ENCODE measurements around the gene REXO5. TPM values are rescaled to one million over a fixed set of nuclear protein-coding genes. Genes with fewer than 3 reads are reported as not detected.

REXO5 gene
- total RNA-seq, 1 experiment from 2014 or later: 7.3 TPM

GRCh38 chr16:20768818-20769217, 37.5 kb upstream of the REXO5 start:
- CTCF ChIA-PET: interaction anchor here (0.6 kb wide), 1 partner anchor 9 kb away, joined by 3 read pairs; no protein-coding TSS in a partner anchor
- peaks cover 9% of the 10 kb centered on the region for H3K9me3 Mint-ChIP-seq (ENCODE audit: unreplicated experiment)
- POLR2A ChIA-PET: no interaction called here
- H3K4me1 Mint-ChIP-seq (ENCODE audit: low read depth, unreplicated experiment): no peaks in the 10 kb centered on the region
- peaks cover 7% of the 10 kb centered on the region; the same call in 1 of the 2 replicates for H3K4me1 ChIP-seq
- TF ChIP-seq CTCF (IDR thresholded peaks at IDR 0.05; ENCODE audit: insufficient read depth in 1 of 2, low read depth in 1 of 2, low read length in 1 of 2, severe bottlenecking in 1 of 2, unreplicated experiment in 1 of 2): no peak
- H3K4me3 Mint-ChIP-seq (ENCODE audit: unreplicated experiment): no peak overlapping the region
- no TSS peak for BruUV-seq (replicated peaks)
- H3K36me3 Mint-ChIP-seq (ENCODE audit: insufficient read depth, unreplicated experiment): peaks cover 2% of the 10 kb centered on the region
- intact Hi-C loops (cut with micrococcal nuclease; ENCODE audit: unreplicated experiment): no loop called here
- no peak overlapping the region for H3K27ac Mint-ChIP-seq (ENCODE audit: unreplicated experiment)
- no peak for DNase-seq
- no peaks in the 10 kb centered on the region for H3K27me3 ChIP-seq (replicated peaks; ENCODE audit: control insufficient read depth, insufficient read depth, low read length)
- H3K36me3 ChIP-seq (ENCODE audit: control insufficient read depth, insufficient read depth, low read length): no peaks in the 10 kb centered on the region
- peaks cover 10% of the 10 kb centered on the region for H3K27me3 Mint-ChIP-seq (ENCODE audit: insufficient read depth, unreplicated experiment)
- H3K9me3 ChIP-seq: no peaks in the 10 kb centered on the region
- H3K4me3 ChIP-seq (ENCODE audit: low read depth, low read length): no peak overlapping the region

GRCh38 chr16:20773679-20774078, 32.6 kb upstream of the REXO5 start:
- Histone ChIP-seq H3K4me3 (ENCODE audit: low read depth, low read length) (no peak overlapping the region), H3K27me3 (replicated peaks; ENCODE audit: control insufficient read depth, insufficient read depth, low read length) (no peaks in the 10 kb centered on the region), H3K9me3 (no peaks in the 10 kb centered on the region), H3K4me1 (no peaks in the 10 kb centered on the region), H3K36me3 (ENCODE audit: control insufficient read depth, insufficient read depth, low read length) (no peaks in the 10 kb centered on the region)
- no peak for TF ChIP-seq CTCF (IDR thresholded peaks at IDR 0.05; ENCODE audit: insufficient read depth in 1 of 2, low read depth in 1 of 2, low read length in 1 of 2, severe bottlenecking in 1 of 2, unreplicated experiment in 1 of 2)
- POLR2A ChIA-PET: no interaction called here
- peaks cover 10% of the 10 kb centered on the region for H3K27me3 Mint-ChIP-seq (ENCODE audit: insufficient read depth, unreplicated experiment)
- CTCF ChIA-PET: interaction anchor here (0.6 to 0.9 kb wide), 3 partner anchors 10 to 134 kb away, joined by 3 to 5 read pairs (median 3); no protein-coding TSS in a partner anchor
- H3K4me3 Mint-ChIP-seq (ENCODE audit: unreplicated experiment): no peak overlapping the region
- no peak for DNase-seq
- H3K4me1 Mint-ChIP-seq (ENCODE audit: low read depth, unreplicated experiment): no peaks in the 10 kb centered on the region
- H3K36me3 Mint-ChIP-seq (ENCODE audit: insufficient read depth, unreplicated experiment): no peaks in the 10 kb centered on the region
- intact Hi-C loops (cut with micrococcal nuclease; ENCODE audit: unreplicated experiment): no loop called here
- BruUV-seq (replicated peaks): no TSS peak
- no peak overlapping the region for H3K27ac Mint-ChIP-seq (ENCODE audit: unreplicated experiment)
- peaks cover 9% of the 10 kb centered on the region for H3K9me3 Mint-ChIP-seq (ENCODE audit: unreplicated experiment)

- CTCF ChIA-PET: interaction anchor here (0.6 to 1.0 kb wide), 3 partner anchors 11 to 1274 kb away, joined by 3 to 6 read pairs (median 5); partner anchors contain the start of gene ACSM3
- intact Hi-C loops (cut with micrococcal nuclease; ENCODE audit: unreplicated experiment): no loop called here
- Histone ChIP-seq H3K36me3 (ENCODE audit: control insufficient read depth, insufficient read depth, low read length) (no peaks in the 10 kb centered on the region), H3K9me3 (no peaks in the 10 kb centered on the region), H3K4me1 (no peaks in the 10 kb centered on the region), H3K4me3 (ENCODE audit: low read depth, low read length) (no peak overlapping the region), H3K27me3 (replicated peaks; ENCODE audit: control insufficient read depth, insufficient read depth, low read length) (no peaks in the 10 kb centered on the region)
- Mint-ChIP-seq H3K4me3 (ENCODE audit: unreplicated experiment) (no peak overlapping the region), H3K36me3 (ENCODE audit: insufficient read depth, unreplicated experiment) (no peaks in the 10 kb centered on the region), H3K27ac (ENCODE audit: unreplicated experiment) (no peak overlapping the region), H3K27me3 (ENCODE audit: insufficient read depth, unreplicated experiment) (peaks cover 10% of the 10 kb centered on the region), H3K9me3 (ENCODE audit: unreplicated experiment) (peaks cover 9% of the 10 kb centered on the region), H3K4me1 (ENCODE audit: low read depth, unreplicated experiment) (no peaks in the 10 kb centered on the region)
- TF ChIP-seq CTCF (IDR thresholded peaks at IDR 0.05; ENCODE audit: insufficient read depth in 1 of 2, low read depth in 1 of 2, low read length in 1 of 2, severe bottlenecking in 1 of 2, unreplicated experiment in 1 of 2): peak; percentile 64 to 83
- BruUV-seq (replicated peaks): no TSS peak
- DNase-seq: peak; percentile 69 to 75
- POLR2A ChIA-PET: no interaction called here
Measured at GRCh38 chr16:20774703-20775362, 31.5 kb upstream of the REXO5 start.
